K562 (cell line): ENCODE results near the gene ZBTB38. TPM values are rescaled to one million over a fixed set of nuclear protein-coding genes. Genes with fewer than 3 reads are reported as not detected.

Experiments used
- ATAC-seq: fragments of 200-7000 bp; cut with Tn5 transposase; 3 replicates; pipeline ENCODE4 v1.9.1; 2020; ENCODE audit warnings: moderate library complexity
- BruUV-seq: library from RNA; stranded (reverse); fragments of 400-500 nt; replicated peaks from 2 replicates; lab custom pipeline; 2021; lab: Mats Ljungman, UMichigan
- CTCF ChIA-PET: fragments of 300-600 bp; formaldehyde crosslinking; extraction: SDS; loops from one replicate; lab custom pipeline; 2021; ENCODE audit warnings: low intra/inter-chr PET ratio; lab: Yijun Ruan, JAX
- POLR2A ChIA-PET: fragments of 300-600, 350-650 bp; sonication (Branson Sonifier 250); formaldehyde crosslinking; extraction: SDS; loops from one replicate; lab custom pipeline; 2021; ENCODE audit warnings: antibody characterized with exemption, inconsistent platforms; lab: Yijun Ruan, JAX
- DNase-seq, 4 experiments: peaks; one replicate each; pipeline versions ENCODE4 v3.0.0 to v3.0.0-alpha.2; 2011 to 2018; ENCODE audit warnings: low spot score in 3 of 4, mixed read lengths in 3 of 4; ENCODE audit errors: extremely low read depth in 1 of 4
- FAIRE-seq: peaks from 2 replicates; lab custom pipeline; 2011; peaks lifted over from hg19 to GRCh38; lab: Jason Lieb, UNC
- H2AFZ ChIP-seq: 2 replicates; pipeline ENCODE4 v1.6.0; 2011; ENCODE audit warnings: low read depth, low read length, control low read depth, inconsistent platforms
- H3K27ac ChIP-seq: fragments of 200-600 bp; 3 replicates; pipeline ENCODE4 v1.8.0; 2011; ENCODE audit warnings: low read depth, mild to moderate bottlenecking, control low read depth, inconsistent platforms, low read length, moderate library complexity, mixed read lengths; ENCODE audit errors: extremely low read depth
- H3K27me3 ChIP-seq, 2 experiments: fragments of 300-600 bp in 1 of 2; 2 replicates in 1 of 2; 3 replicates in 1 of 2; pipeline versions ENCODE4 v1.6.0 to v1.8.0; 2011; ENCODE audit warnings: inconsistent platforms in 2 of 2, low read length in 2 of 2, mild to moderate bottlenecking in 1 of 2, mixed read lengths in 1 of 2, moderate library complexity in 1 of 2; ENCODE audit not compliant: control insufficient read depth in 2 of 2, insufficient read depth in 2 of 2
- H3K36me3 ChIP-seq: fragments of 300-600 bp; 3 replicates; pipeline ENCODE4 v1.8.0; 2011; ENCODE audit warnings: mild to moderate bottlenecking, low read length, inconsistent platforms; ENCODE audit not compliant: control insufficient read depth, insufficient read depth
- H3K4me1 ChIP-seq, 2 experiments: fragments of 200-600 bp in 1 of 2; replicated peaks in 1 of 2; 2 replicates in 1 of 2; 3 replicates in 1 of 2; pipeline versions ENCODE4 v1.5.1 to v1.8.0; 2011; ENCODE audit warnings: inconsistent platforms in 2 of 2, low read length in 2 of 2, mild to moderate bottlenecking in 1 of 2, mixed read lengths in 1 of 2, moderate library complexity in 1 of 2; ENCODE audit not compliant: control insufficient read depth in 2 of 2, insufficient read depth in 2 of 2
- H3K4me2 ChIP-seq: 2 replicates; pipeline ENCODE4 v1.6.1; 2011; ENCODE audit warnings: low read length, control low read depth, inconsistent platforms, mixed read lengths; ENCODE audit not compliant: insufficient read depth
- H3K4me3 ChIP-seq: fragments of 200-600 bp; sonication (generic), shearing (Covaris generic); 2 replicates; pipeline ENCODE4 v1.5.1; 2016; ENCODE audit warnings: control low read depth, inconsistent platforms
- H3K79me2 ChIP-seq: fragments of 200-600 bp; 3 replicates; pipeline ENCODE4 v1.8.0; 2011; ENCODE audit warnings: low read length, inconsistent platforms; ENCODE audit not compliant: control insufficient read depth, insufficient read depth
- H3K9ac ChIP-seq, 2 experiments: 2 replicates each; pipeline versions ENCODE4 v1.6.0 to v1.6.1; 2011; ENCODE audit warnings: low read depth in 2 of 2, low read length in 2 of 2, control low read depth in 1 of 2, inconsistent platforms in 1 of 2, mild to moderate bottlenecking in 1 of 2, mixed read lengths in 1 of 2; ENCODE audit not compliant: insufficient read depth in 1 of 2
- H3K9me1 ChIP-seq: one replicate; pipeline ENCODE4 v1.6.0; 2011; ENCODE audit warnings: inconsistent platforms, mild to moderate bottlenecking, low read length, moderate library complexity; ENCODE audit not compliant: control insufficient read depth, insufficient read depth
- H3K9me3 ChIP-seq: replicated peaks from 2 replicates; pipeline ENCODE4 v1.5.1; 2011; ENCODE audit warnings: low read depth, low read length, inconsistent platforms; ENCODE audit not compliant: control insufficient read depth, insufficient read depth
- H4K20me1 ChIP-seq: replicated peaks from 2 replicates; pipeline ENCODE4 v1.6.1; 2011; ENCODE audit warnings: low read length, inconsistent platforms, mixed read lengths; ENCODE audit not compliant: control insufficient read depth, insufficient read depth
- ATF6 ChIP-seq: sonication (generic); formaldehyde crosslinking; IDR thresholded peaks from 2 replicates; pipeline ENCODE4 v1.4.0; 2020; ENCODE audit warnings: mild to moderate bottlenecking, missing genetic modification reagents
- CCNT2 ChIP-seq: IDR thresholded peaks from 2 replicates; pipeline ENCODE4 v1.6.1; 2011; ENCODE audit warnings: borderline replicate concordance, low read depth, mild to moderate bottlenecking, moderate library complexity, mixed read lengths, low read length; ENCODE audit not compliant: insufficient read length; ENCODE audit errors: extremely low read depth
- MCM3 ChIP-seq: fragments of 450-650 bp; IDR thresholded peaks from 2 replicates; pipeline ENCODE4 v1.6.1; 2016
- MIER1 ChIP-seq: fragments of 450-650 bp; IDR thresholded peaks from 2 replicates; pipeline ENCODE4 v1.6.1; 2016; ENCODE audit warnings: antibody characterized with exemption, mild to moderate bottlenecking, low read depth
- MTA3 ChIP-seq: fragments of 450-650 bp; formaldehyde crosslinking; IDR thresholded peaks from 2 replicates; pipeline ENCODE4 v1.6.1; 2017; ENCODE audit warnings: mild to moderate bottlenecking, borderline replicate concordance
- NCOR1 ChIP-seq: fragments of 450-650 bp; IDR thresholded peaks from 2 replicates; pipeline ENCODE4 v1.6.1; 2016; ENCODE audit warnings: mild to moderate bottlenecking, moderate library complexity
- RBM15 ChIP-seq: fragments of 200-400 bp; formaldehyde crosslinking; IDR thresholded peaks from 2 replicates; pipeline ENCODE4 v1.6.1; 2018; ENCODE audit warnings: mild to moderate bottlenecking, low read length, moderate library complexity; ENCODE audit not compliant: insufficient read depth
- TAF15 ChIP-seq: fragments of 200-400 bp; formaldehyde crosslinking; IDR thresholded peaks from 2 replicates; pipeline ENCODE4 v1.6.1; 2017; ENCODE audit warnings: mild to moderate bottlenecking, low read depth, low read length, moderate library complexity
- ZNF3 ChIP-seq: fragments of 250-450 bp; sonication (Bioruptor Pico); IDR thresholded peaks from 2 replicates; pipeline ENCODE4 v1.5.0; 2021; ENCODE audit warnings: mild to moderate bottlenecking, moderate library complexity
- WGBS: fragments of 100-300 bp; shearing (Covaris generic); methylation state at CpG from one replicate; pipeline ENCODE4 v1.1.6; 2016; ENCODE audit warnings: low coverage, mixed read lengths; ENCODE audit not compliant: insufficient coverage; ENCODE audit errors: missing lambda C conversion rate; 5-methylcytosine and 5-hydroxymethylcytosine counted together
- in situ Hi-C: fragments of 300-500 bp; cut with MboI; formaldehyde crosslinking; loops from 4 replicates; pipeline ENCODE4 v1.15.0; 2018; ENCODE audit warnings: inconsistent platforms, mixed read lengths
- intact Hi-C: fragments of 100-400 bp; cut with micrococcal nuclease; formaldehyde crosslinking; loops from 2 replicates; pipeline ENCODE4 v1.14.2; 2022
- polyA plus RNA-seq, 8 experiments: library from polyadenylated mRNA; depleted of rRNA in 4 of 8; stranded (reverse) in 5 of 8; unstranded in 3 of 8; fragments of >200 nt; fragmentation: Nextera tagmentation in 2 of 8; fragmentation: Illumina TruSeq in 1 of 8; extraction: Ambion mirVana in 2 of 8; extraction: Trizol in 1 of 8; gene quantifications; 2 replicates each; pipeline versions ENCODE4 v1.2.1 to v1.2.3, GENCODE V29; 2011 to 2014; ENCODE audit warnings: inconsistent platforms in 1 of 8, missing spikeins in 1 of 8
- total RNA-seq, 7 experiments: library from RNA; depleted of rRNA in 6 of 7; stranded (reverse); fragments of >200 nt in 6 of 7; fragmentation: Illumina TruSeq in 2 of 7; extraction: Trizol in 2 of 7; gene quantifications; 2 replicates each; pipeline versions ENCODE4 v1.2.1 to v1.2.3, GENCODE V29; 2011 to 2021; ENCODE audit warnings: low replicate concordance in 1 of 7
- TF ChIP-seq, protein P1 (sequence below): fragments of 200-800 bp; sonication (Bioruptor generic); IDR thresholded peaks from 2 replicates; pipeline ENCODE4 v1.6.1; 2017; ENCODE audit warnings: missing genetic modification characterization, missing compliant biosample characterization

Gene ZBTB38
- total and polyA plus RNA-seq, 9 of the 15 experiments (the other 6 are each of a cell fraction or from before 2014, with no cell fraction given), result 12.1 to 39.4 (median 22.9) TPM

GRCh38 chr3:141342386-141342785 is 25.9 kb upstream of the ZBTB38 start (continued):
- no peak for TF ChIP-seq CCNT2
- TF ChIP-seq, all 486 proteins: peak for 9

DNA sequence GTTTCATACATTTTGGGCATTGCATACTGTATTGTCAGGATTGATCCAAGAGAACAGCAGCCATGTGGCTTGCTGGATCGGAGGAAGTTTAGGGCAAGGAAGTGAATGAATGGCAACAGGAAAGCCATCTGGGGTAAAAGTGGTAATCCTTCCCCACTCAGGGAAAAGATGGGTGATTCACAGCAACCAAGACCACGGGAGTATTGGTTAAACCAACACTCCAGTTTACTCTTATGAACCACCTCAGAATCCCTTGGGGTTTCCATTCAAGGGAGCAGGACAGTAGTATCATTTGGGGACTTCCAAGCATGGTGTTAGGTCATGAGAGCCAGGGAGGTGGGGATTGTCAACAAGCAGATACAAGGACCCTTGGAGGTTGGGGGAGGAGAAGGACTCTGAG is 25.2 kb upstream of the ZBTB38 start:
- in situ Hi-C loops (no loop called here), intact Hi-C loops (no loop called here)
- 52% methylated on average over 2 of the region's 2 CpGs for WGBS
- no peaks in the 10 kb centered on the region for H3K79me2 ChIP-seq
- no peaks in the 10 kb centered on the region for H3K9me1 ChIP-seq
- no peaks in the 10 kb centered on the region for H3K36me3 ChIP-seq
- DNase-seq (no peak), FAIRE-seq (no peak), ATAC-seq (no peak; the same call in 2 of the 3 replicates)
- no peak overlapping the region for H3K4me3 ChIP-seq
- no peak overlapping the region for H2AFZ ChIP-seq
- no peaks in the 10 kb centered on the region for H3K9me3 ChIP-seq
- H3K4me1 ChIP-seq, result peaks cover 4 to 26% of the 10 kb centered on the region in 2 experiments; a peak in 4 of 5 replicates
- CTCF ChIA-PET, result no interaction called here
- no peak for TF ChIP-seq MCM3
- TF ChIP-seq, protein P1, sequence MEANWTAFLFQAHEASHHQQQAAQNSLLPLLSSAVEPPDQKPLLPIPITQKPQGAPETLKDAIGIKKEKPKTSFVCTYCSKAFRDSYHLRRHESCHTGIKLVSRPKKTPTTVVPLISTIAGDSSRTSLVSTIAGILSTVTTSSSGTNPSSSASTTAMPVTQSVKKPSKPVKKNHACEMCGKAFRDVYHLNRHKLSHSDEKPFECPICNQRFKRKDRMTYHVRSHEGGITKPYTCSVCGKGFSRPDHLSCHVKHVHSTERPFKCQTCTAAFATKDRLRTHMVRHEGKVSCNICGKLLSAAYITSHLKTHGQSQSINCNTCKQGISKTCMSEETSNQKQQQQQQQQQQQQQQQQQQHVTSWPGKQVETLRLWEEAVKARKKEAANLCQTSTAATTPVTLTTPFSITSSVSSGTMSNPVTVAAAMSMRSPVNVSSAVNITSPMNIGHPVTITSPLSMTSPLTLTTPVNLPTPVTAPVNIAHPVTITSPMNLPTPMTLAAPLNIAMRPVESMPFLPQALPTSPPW (CRISPR knock-in tag), result no peak
- no peak for TF ChIP-seq MIER1
- TF ChIP-seq ATF6 (CRISPR knock-in tag), result no peak
- TF ChIP-seq TAF15, result no peak
- TF ChIP-seq ZNF3 (CRISPR knock-in tag), result no peak
- TF ChIP-seq MTA3, result no peak
- no peak for TF ChIP-seq NCOR1
- TF ChIP-seq RBM15, result no peak
- no peaks in the 10 kb centered on the region for H3K27me3 ChIP-seq
- POLR2A ChIA-PET, result interaction anchor here (0.7 to 1.1 kb wide), 4 partner anchors 11 to 43 kb away, joined by 3 to 6 read pairs (median 4); no protein-coding TSS in a partner anchor
- H3K4me2 ChIP-seq, result no peak overlapping the region
- no peaks in the 10 kb centered on the region for H4K20me1 ChIP-seq
- no TSS peak for BruUV-seq
- no peak overlapping the region for H3K9ac ChIP-seq
- H3K27ac ChIP-seq, result no peak overlapping the region
